B cell (primary cell): Measurements from ENCODE around the gene UBN1. TPM values are rescaled to one million over a fixed set of nuclear protein-coding genes. Genes with fewer than 3 reads are reported as not detected.
A peak's percentile ranks its signal among the peaks of the same experiment; 100 is the strongest.

ENCODE experiments used
- ATAC-seq: fragments of 200-7000 bp; cut with Tn5 transposase; one replicate; pipeline ENCODE4 v1.10.0; 2021; ENCODE audit warnings: low read depth, mild to moderate bottlenecking, moderate number of reproducible peaks, moderate library complexity
- CTCF ChIA-PET: fragments of 350-600 bp; sonication (Branson Sonifier 250); formaldehyde crosslinking; loops from one replicate; lab custom pipeline; 2021; ENCODE audit warnings: antibody characterized with exemption, inconsistent platforms; lab: Charles Lee
- POLR2A ChIA-PET: fragments of 350-600 bp; sonication (Branson Sonifier 250); formaldehyde crosslinking; loops from one replicate; lab custom pipeline; 2021; ENCODE audit warnings: antibody characterized with exemption; lab: Charles Lee
- DNase-seq: peaks from one replicate; pipeline ENCODE4 v3.0.0; 2013
- H2AFZ ChIP-seq: 2 replicates; pipeline ENCODE4 v1.6.1; 2012; ENCODE audit warnings: mild to moderate bottlenecking, low read depth, low read length; ENCODE audit not compliant: insufficient read depth, poor library complexity, severe bottlenecking
- H3K27ac ChIP-seq, 2 donors: 1 replicate in 1 of 2; 2 replicates in 1 of 2; pipeline ENCODE4 v1.5.1; 2012 to 2013; ENCODE audit warnings: low read length in 2 of 2, mild to moderate bottlenecking in 2 of 2, moderate library complexity in 1 of 2
- H3K27me3 ChIP-seq, 4 experiments: fragments of 200-600 bp in 1 of 4; sonication (generic) in 1 of 4; replicated peaks in 1 of 4; 1 replicate in 2 of 4; 2 replicates in 2 of 4; pipeline versions ENCODE4 v1.6.1 to v1.7.0; 2013 to 2016; ENCODE audit warnings: low read length in 3 of 4, mild to moderate bottlenecking in 2 of 4, mixed read lengths in 1 of 4, moderate library complexity in 1 of 4; ENCODE audit not compliant: insufficient read depth in 4 of 4, control insufficient read depth in 3 of 4; ENCODE audit errors: control extremely low read depth in 1 of 4
- H3K36me3 ChIP-seq, 2 experiments: replicated peaks in 1 of 2; 1 replicate in 1 of 2; 2 replicates in 1 of 2; pipeline versions ENCODE4 v1.6.1 to v1.7.1; 2013; ENCODE audit warnings: low read length in 1 of 2; ENCODE audit not compliant: insufficient read depth in 2 of 2, control insufficient read depth in 1 of 2; ENCODE audit errors: control extremely low read depth in 1 of 2, extremely low read depth in 1 of 2
- H3K4me1 ChIP-seq, 2 donors: fragments of 200-600 bp in 1 of 2; sonication (generic) in 1 of 2; 1 replicate in 1 of 2; 2 replicates in 1 of 2; pipeline versions ENCODE4 v1.5.1 to v1.6.1; 2013 to 2017; ENCODE audit warnings: low read length in 2 of 2; ENCODE audit not compliant: control insufficient read depth in 2 of 2, insufficient read depth in 2 of 2
- H3K4me2 ChIP-seq: replicated peaks from 2 replicates; pipeline ENCODE3; 2012; ENCODE audit warnings: mild to moderate bottlenecking, low read depth, low read length; ENCODE audit not compliant: poor library complexity, severe bottlenecking
- H3K4me3 ChIP-seq, 5 experiments: fragments of 200-600 bp in 1 of 5; sonication (generic) in 1 of 5; 1 replicate in 3 of 5; 2 replicates in 2 of 5; pipeline versions ENCODE4 v1.5.1 to v1.7.0; 2011 to 2016; ENCODE audit warnings: low read length in 4 of 5, mild to moderate bottlenecking in 4 of 5, low read depth in 2 of 5, control low read depth in 1 of 5, moderate library complexity in 1 of 5; ENCODE audit not compliant: insufficient read depth in 1 of 5; ENCODE audit errors: control extremely low read depth in 1 of 5, extremely low read depth in 1 of 5
- H3K79me2 ChIP-seq: fragments of 200-600 bp; sonication (generic); one replicate; pipeline ENCODE4 v1.6.0; 2016; ENCODE audit warnings: low read length; ENCODE audit not compliant: control insufficient read depth, insufficient read depth
- H3K9ac ChIP-seq: fragments of 200-600 bp; sonication (generic); 2 replicates; pipeline ENCODE4 v1.6.1; 2017; ENCODE audit warnings: mild to moderate bottlenecking, low read length, moderate library complexity
- H3K9me3 ChIP-seq, 3 donors: one replicate each; pipeline versions ENCODE4 v1.6.1 to v1.7.1; 2013; ENCODE audit warnings: low read length in 2 of 3; ENCODE audit not compliant: control insufficient read depth in 2 of 3, insufficient read depth in 1 of 3; ENCODE audit errors: control extremely low read depth in 1 of 3
- H4K20me1 ChIP-seq: 2 replicates; pipeline ENCODE4 v1.6.0; 2012; ENCODE audit warnings: mild to moderate bottlenecking, low read length; ENCODE audit not compliant: insufficient read depth, control insufficient read depth, poor library complexity, severe bottlenecking
- H3K27ac Mint-ChIP-seq: one replicate; pipeline ENCODE4 v1.8.0; 2021; ENCODE audit warnings: mixed read lengths
- H3K27me3 Mint-ChIP-seq: one replicate; pipeline ENCODE4 v1.8.0; 2021; ENCODE audit warnings: mixed read lengths
- H3K4me1 Mint-ChIP-seq: one replicate; pipeline ENCODE4 v1.8.0; 2021; ENCODE audit warnings: mixed read lengths
- H3K4me3 Mint-ChIP-seq: one replicate; pipeline ENCODE4 v1.8.0; 2021; ENCODE audit warnings: mixed read lengths
- H3K9me3 Mint-ChIP-seq: one replicate; pipeline ENCODE4 v1.8.0; 2022; ENCODE audit warnings: mixed read lengths; ENCODE audit not compliant: insufficient read depth
- EZH2 ChIP-seq: IDR thresholded peaks from 2 replicates; pipeline ENCODE4 v1.6.1; 2012; ENCODE audit warnings: borderline replicate concordance, low read depth, mild to moderate bottlenecking, moderate library complexity, low read length; ENCODE audit not compliant: insufficient read depth, poor library complexity, severe bottlenecking
- WGBS: methylation state at CpG from one replicate; pipeline ENCODE4 v1.1.5; 2013; ENCODE audit warnings: missing lambda C conversion rate; ENCODE audit not compliant: insufficient coverage; 5-methylcytosine and 5-hydroxymethylcytosine counted together
- intact Hi-C: fragments of 100-400 bp; cut with micrococcal nuclease; formaldehyde crosslinking; loops from one replicate; pipeline ENCODE4 v1.10.0; 2022
- polyA plus RNA-seq: library from polyadenylated mRNA; depleted of rRNA; stranded (reverse); fragments of >200 nt; gene quantifications from 2 replicates; pipeline ENCODE4 v1.2.3, GENCODE V29; 2012
- total RNA-seq, 2 donors: library from RNA; stranded (reverse); fragments of 120-200 nt in 1 of 2; gene quantifications; 1 replicate in 1 of 2; 2 replicates in 1 of 2; pipeline versions ENCODE4 v1.2.3 to v1.2.4, GENCODE V29; 2013 to 2022
- TF ChIP-seq, protein P1 (sequence below): fragments of 200-600 bp; IDR thresholded peaks from one replicate; pipeline ENCODE4 v1.8.0; 2022; ENCODE audit warnings: antibody characterized with exemption, mild to moderate bottlenecking

UBN1 gene
- total and polyA plus RNA-seq, 2 donors (not counting 1 experiment from before 2014, with no cell fraction given) = 16.6 to 38.1 TPM

DNA sequence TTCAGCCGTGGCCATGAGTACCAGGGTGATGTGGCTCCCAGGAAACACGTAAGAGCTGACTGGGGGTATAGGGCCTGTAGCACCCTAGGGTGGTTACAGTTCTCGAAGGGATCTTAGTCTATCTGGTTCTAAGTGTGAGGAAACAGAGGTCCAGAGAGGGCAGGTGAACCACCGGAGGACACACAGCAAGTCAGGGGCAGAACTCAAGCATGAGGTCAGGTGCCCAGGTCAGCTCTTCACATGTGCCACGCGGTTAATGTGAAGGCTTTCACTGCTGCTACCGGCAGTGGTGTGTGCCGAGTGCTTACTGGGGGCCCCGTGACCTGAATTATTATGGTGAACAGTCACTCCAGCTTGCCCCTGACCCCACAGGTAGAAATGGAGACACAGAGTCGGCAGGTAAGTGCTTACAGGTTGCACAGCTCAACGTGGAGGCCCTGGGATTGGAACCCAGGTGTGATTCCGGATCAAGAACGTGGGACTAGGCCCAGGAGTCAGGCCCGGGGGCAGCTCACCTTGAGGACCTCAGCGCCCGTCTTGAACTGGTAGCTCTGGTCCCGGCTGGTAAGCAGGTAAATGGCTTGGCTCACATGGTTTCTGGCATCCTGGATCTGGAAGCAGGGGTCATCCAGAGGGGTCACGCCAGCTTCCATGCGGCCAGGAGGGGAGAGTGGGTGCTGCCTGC, 48.0 kb upstream of the UBN1 start:
- ATAC-seq (no peak), DNase-seq (no peak)
- no peak overlapping the region for H2AFZ ChIP-seq
- peaks cover 21% of the 10 kb centered on the region for H3K4me1 Mint-ChIP-seq
- CTCF ChIA-PET = no interaction called here
- no peak overlapping the region for H3K27ac Mint-ChIP-seq
- H3K4me3 Mint-ChIP-seq = no peak overlapping the region
- peaks cover 26 to 27% of the 10 kb centered on the region in 2 donors for H3K4me1 ChIP-seq
- H3K4me2 ChIP-seq = no peak overlapping the region
- intact Hi-C loops = no loop called here
- H3K27me3 ChIP-seq = no peaks in the 10 kb centered on the region
- 98% methylated on average over 19 of the region's 19 CpGs for WGBS
- H3K27me3 Mint-ChIP-seq = no peaks in the 10 kb centered on the region
- H3K9me3 Mint-ChIP-seq = no peaks in the 10 kb centered on the region
- no peak for TF ChIP-seq EZH2
- TF ChIP-seq, protein P1, sequence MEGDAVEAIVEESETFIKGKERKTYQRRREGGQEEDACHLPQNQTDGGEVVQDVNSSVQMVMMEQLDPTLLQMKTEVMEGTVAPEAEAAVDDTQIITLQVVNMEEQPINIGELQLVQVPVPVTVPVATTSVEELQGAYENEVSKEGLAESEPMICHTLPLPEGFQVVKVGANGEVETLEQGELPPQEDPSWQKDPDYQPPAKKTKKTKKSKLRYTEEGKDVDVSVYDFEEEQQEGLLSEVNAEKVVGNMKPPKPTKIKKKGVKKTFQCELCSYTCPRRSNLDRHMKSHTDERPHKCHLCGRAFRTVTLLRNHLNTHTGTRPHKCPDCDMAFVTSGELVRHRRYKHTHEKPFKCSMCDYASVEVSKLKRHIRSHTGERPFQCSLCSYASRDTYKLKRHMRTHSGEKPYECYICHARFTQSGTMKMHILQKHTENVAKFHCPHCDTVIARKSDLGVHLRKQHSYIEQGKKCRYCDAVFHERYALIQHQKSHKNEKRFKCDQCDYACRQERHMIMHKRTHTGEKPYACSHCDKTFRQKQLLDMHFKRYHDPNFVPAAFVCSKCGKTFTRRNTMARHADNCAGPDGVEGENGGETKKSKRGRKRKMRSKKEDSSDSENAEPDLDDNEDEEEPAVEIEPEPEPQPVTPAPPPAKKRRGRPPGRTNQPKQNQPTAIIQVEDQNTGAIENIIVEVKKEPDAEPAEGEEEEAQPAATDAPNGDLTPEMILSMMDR = no peak
- no peaks in the 10 kb centered on the region for H3K9me3 ChIP-seq
- H3K27ac ChIP-seq = no peak overlapping the region
- H3K4me3 ChIP-seq = no peak overlapping the region
- POLR2A ChIA-PET = no interaction called here
- no peaks in the 10 kb centered on the region for H4K20me1 ChIP-seq
- peaks cover 0 to 1% of the 10 kb centered on the region in 2 experiments for H3K36me3 ChIP-seq
- H3K9ac ChIP-seq = no peak overlapping the region
- H3K79me2 ChIP-seq = no peaks in the 10 kb centered on the region

- CTCF ChIA-PET = no interaction called here
- H3K9me3 Mint-ChIP-seq = no peaks in the 10 kb centered on the region
- no peaks in the 10 kb centered on the region for H3K27me3 Mint-ChIP-seq
- intact Hi-C loops = loop anchor here (5.0 kb wide), 1 partner anchor 272 kb away; the partner anchor contains the start of gene ALG1
- H3K27ac ChIP-seq = peak overlapping the region in 1 of 2 donors; percentile 88
- no peaks in the 10 kb centered on the region for H3K27me3 ChIP-seq
- WGBS = 19% methylated on average over 15 of the region's 17 CpGs
- peak overlapping the region in 1 of 5 experiments; percentile 4 for H3K4me3 ChIP-seq
- no peaks in the 10 kb centered on the region for H3K79me2 ChIP-seq
- peaks cover 0 to 12% of the 10 kb centered on the region in 2 experiments for H3K36me3 ChIP-seq
- peak overlapping the region; percentile 88 for H3K4me3 Mint-ChIP-seq
- no peak for ATAC-seq
- H3K9ac ChIP-seq = peak overlapping the region; percentile 23
- H4K20me1 ChIP-seq = no peaks in the 10 kb centered on the region
- POLR2A ChIA-PET = no interaction called here
- H3K27ac Mint-ChIP-seq = peak overlapping the region; percentile 54
- no peaks in the 10 kb centered on the region for H3K9me3 ChIP-seq
- peaks cover 26 to 27% of the 10 kb centered on the region in 2 donors for H3K4me1 ChIP-seq
- DNase-seq = peak; percentile 46
- peak overlapping the region; percentile 79 for H2AFZ ChIP-seq
- TF ChIP-seq EZH2 = no peak
- TF ChIP-seq, protein P1 = no peak
- peaks cover 21% of the 10 kb centered on the region for H3K4me1 Mint-ChIP-seq
- H3K4me2 ChIP-seq = peak overlapping the region; percentile 93
Observed at GRCh38 chr16:4800290-4801041, 46.8 kb upstream of the UBN1 start.
